D721Med (cell line): ENCODE results near the gene ALDH3B1.

Experiments
- DNase-seq: peaks from one replicate; pipeline ENCODE4 v3.0.0; 2011; ENCODE audit warnings: low spot score; ENCODE audit not compliant: insufficient read length
- FAIRE-seq: peaks from 2 replicates; lab custom pipeline; 2011; peaks lifted over from hg19 to GRCh38; lab: Jason Lieb, UNC
- CTCF ChIP-seq: IDR thresholded peaks from 2 replicates; pipeline ENCODE4 v1.5.1; 2012; ENCODE audit warnings: mild to moderate bottlenecking, control low read depth; ENCODE audit not compliant: insufficient read depth; ENCODE audit errors: missing control alignments

Gene ALDH3B1

GRCh38 chr11:68021167-68021787, 11.2 kb downstream of the ALDH3B1 start:
- DNase-seq (no peak), FAIRE-seq (no peak)
- TF ChIP-seq CTCF: no peak

- no peak for TF ChIP-seq CTCF
- FAIRE-seq (no peak), DNase-seq (no peak)
These were observed 12.4 kb downstream of the ALDH3B1 start for GRCh38 chr11:68022531-68022930.

GRCh38 chr11:68024508-68024907, 14.4 kb downstream of the ALDH3B1 start:
- no peak for TF ChIP-seq CTCF
- no peak for DNase-seq
- FAIRE-seq: no peak

- no peak for DNase-seq
- no peak for FAIRE-seq
These were observed 14.9 kb downstream of the ALDH3B1 start for GRCh38 chr11:68025047-68025446.

GRCh38 chr11:68026391-68027105, 16.4 kb downstream of the ALDH3B1 start:
- TF ChIP-seq CTCF: no peak
- FAIRE-seq (no peak), DNase-seq (no peak)

More at GRCh38 chr11:68025047-68025446, 14.9 kb downstream of the ALDH3B1 start:
- TF ChIP-seq CTCF: no peak

GRCh38 chr11:68027667-68028066, 17.5 kb downstream of the ALDH3B1 start:
- DNase-seq (no peak), FAIRE-seq (no peak)
- no peak for TF ChIP-seq CTCF
